ENCODE measurements around the gene CWC15.

The CWC15 gene

GRCh38 chr11:94912806-94913205, 60.5 kb downstream of the CWC15 start:
- no peak for DNase-seq
